Colon (tissue), 2 donors: Measurements from ENCODE around the gene MYOD1.

Experiments used
- FAIRE-seq: peaks from 2 replicates; lab custom pipeline; 2012; peaks lifted over from hg19 to GRCh38; lab: Jason Lieb, UNC
- donor health status: control.
- donor health status: control.

The MYOD1 gene

GRCh38 chr11:17734986-17735817 is 15.8 kb downstream of the MYOD1 start:
- FAIRE-seq, result no peak

- no peak for FAIRE-seq
Observed at GRCh38 chr11:17735818-17736578, 16.6 kb downstream of the MYOD1 start.

GRCh38 chr11:17736579-17736893 is 17.2 kb downstream of the MYOD1 start:
- no peak for FAIRE-seq

GRCh38 chr11:17736930-17737817 is 17.8 kb downstream of the MYOD1 start:
- no peak for FAIRE-seq

GRCh38 chr11:17738151-17738973 is 19.0 kb downstream of the MYOD1 start:
- no peak for FAIRE-seq

GRCh38 chr11:17739945-17740338 is 20.6 kb downstream of the MYOD1 start:
- no peak for FAIRE-seq

- no peak for FAIRE-seq
Observed at GRCh38 chr11:17740649-17741235, 21.4 kb downstream of the MYOD1 start.

- no peak for FAIRE-seq
Observed at GRCh38 chr11:17741487-17741886, 22.1 kb downstream of the MYOD1 start.

- no peak for FAIRE-seq
Observed at GRCh38 chr11:17742019-17742418, 22.6 kb downstream of the MYOD1 start.

GRCh38 chr11:17743026-17743807 is 23.8 kb downstream of the MYOD1 start:
- no peak for FAIRE-seq

GRCh38 chr11:17743808-17744119 is 24.4 kb downstream of the MYOD1 start:
- no peak for FAIRE-seq

- FAIRE-seq, result no peak
Observed at GRCh38 chr11:17744151-17744940, 25.0 kb downstream of the MYOD1 start.

- no peak for FAIRE-seq
Observed at GRCh38 chr11:17745023-17745772, 25.8 kb downstream of the MYOD1 start.

GRCh38 chr11:17746096-17746495 is 26.7 kb downstream of the MYOD1 start:
- FAIRE-seq, result no peak

GRCh38 chr11:17747131-17747955 is 28.0 kb downstream of the MYOD1 start:
- FAIRE-seq, result no peak

GRCh38 chr11:17748044-17748443 is 28.7 kb downstream of the MYOD1 start:
- FAIRE-seq, result no peak

- no peak for FAIRE-seq
Observed at GRCh38 chr11:17748761-17749721, 29.7 kb downstream of the MYOD1 start.
